GM19043 (cell line): ENCODE data around the gene CEP97.
"Not testable (repeated sequence)": the region's sequence is repeated elsewhere in the genome, so short reads cannot be mapped to it uniquely, and the experiment has no call there.

Experiments
- ATAC-seq: cut with Tn5 transposase; IDR thresholded peaks from one replicate; pipeline ENCODE4 v1.9.1; 2021; ENCODE audit warnings: low read depth; ENCODE audit not compliant: unreplicated experiment

Gene CEP97

DNA sequence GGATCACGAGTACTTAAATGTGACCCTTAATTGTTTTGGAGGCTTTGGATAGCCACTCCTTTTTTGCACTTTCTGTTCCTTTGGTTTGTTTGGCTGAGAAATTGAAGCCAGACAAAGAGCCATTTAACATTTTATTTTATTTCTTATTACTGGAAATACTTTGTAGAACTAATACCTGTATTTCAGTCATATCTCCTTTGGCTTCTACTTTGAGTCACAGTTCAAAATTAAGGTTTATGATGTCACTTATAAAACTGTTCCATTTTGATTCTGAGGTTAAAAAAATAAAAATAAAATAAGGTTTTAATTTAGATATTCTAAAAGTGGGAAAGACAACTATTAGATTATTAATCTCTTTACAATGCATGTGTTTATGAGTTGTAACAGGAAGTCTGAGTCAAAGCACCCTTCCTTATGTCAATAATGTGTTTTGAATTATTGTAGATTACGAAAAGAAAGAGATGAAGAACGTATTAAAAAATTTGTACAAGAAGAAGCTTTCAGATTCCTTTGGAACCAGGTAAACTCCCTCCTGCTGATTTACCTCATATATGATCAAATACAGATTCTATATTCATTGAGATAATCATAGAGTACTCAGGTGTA is 37.7 kb downstream of the CEP97 start:
- no peak for ATAC-seq

DNA sequence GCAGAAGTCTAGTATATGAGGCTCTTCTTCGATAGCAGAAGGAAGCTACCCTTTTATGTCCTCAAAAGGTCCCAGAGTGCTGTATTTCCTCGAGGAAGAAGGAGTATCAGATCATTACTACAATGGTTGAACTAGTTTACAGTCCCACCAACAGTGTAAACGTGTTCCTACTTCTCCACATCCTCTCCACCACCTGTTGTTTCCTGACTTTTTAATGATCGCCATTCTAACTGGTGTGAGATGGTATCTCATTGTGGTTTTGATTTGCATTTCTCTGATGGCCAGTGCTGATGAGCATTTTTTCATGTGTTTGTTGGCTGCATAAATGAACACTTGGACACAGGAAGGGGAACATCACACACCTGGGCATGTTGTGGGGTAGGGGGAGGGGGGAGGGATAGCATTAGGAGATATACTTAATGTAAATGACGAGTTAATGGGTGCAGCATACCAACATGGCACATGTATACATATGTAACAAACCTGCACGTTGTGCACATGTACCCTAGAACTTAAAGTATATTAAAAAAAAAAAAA is 53.4 kb downstream of the CEP97 start:
- not testable (repeated sequence) for ATAC-seq

GRCh38 chr3:101778385-101779046 is 54.1 kb downstream of the CEP97 start:
- no peak for ATAC-seq

- ATAC-seq, result peak; percentile 92
These were observed 54.8 kb downstream of the CEP97 start, which contains the start of gene NXPE3 for GRCh38 chr3:101779047-101779821. Gene NXPE3 (plus strand): TSS chr3:101779211. CDS start chr3:101785597, 6,386 bp downstream.

DNA sequence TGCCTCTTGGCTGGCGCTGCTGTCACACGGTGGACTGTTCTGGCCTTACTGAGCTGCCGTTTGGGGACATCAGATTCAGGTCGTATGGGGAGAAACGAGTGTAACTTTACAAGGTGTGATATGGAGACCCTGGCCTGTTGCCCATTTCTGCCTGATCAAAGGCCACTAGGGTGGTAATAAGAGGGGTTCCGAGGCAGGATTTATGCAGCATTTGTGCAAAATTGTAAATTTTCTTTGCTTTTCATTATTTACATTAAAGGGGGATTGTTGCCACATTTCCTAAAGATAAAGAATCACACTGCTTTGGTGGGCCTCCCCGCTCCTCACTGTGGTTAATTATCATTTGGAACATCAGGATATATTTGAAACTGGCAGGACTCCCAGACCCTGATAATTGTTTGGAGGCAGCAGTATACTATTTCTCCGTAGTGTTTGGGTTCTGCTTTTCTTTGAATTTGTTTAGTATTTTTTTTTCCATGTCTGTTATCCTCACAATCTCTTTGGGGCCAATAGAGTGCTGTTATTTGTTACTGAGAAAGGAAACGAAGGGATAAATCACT is 55.5 kb downstream of the CEP97 start:
- no peak for ATAC-seq

GRCh38 chr3:101780661-101781060 is 56.2 kb downstream of the CEP97 start:
- ATAC-seq, result no peak

DNA sequence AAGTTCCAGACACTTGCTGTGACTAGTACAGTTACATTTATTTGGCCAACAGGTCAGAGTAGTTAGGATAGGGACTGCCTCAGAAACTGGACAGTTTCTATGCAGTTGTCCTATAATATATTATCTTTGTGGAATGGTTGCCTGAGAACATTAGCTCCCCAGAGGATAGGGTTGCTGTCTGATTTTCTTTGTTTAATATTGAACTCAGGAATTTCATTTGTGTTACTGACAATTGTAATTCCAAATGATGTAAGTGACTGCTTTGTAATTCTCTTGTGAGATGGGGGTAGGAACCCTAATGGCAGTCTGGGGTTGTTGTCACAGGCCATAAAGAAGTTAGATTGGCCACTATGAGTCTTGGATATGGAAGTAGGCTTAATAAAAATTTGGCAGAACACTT is 56.8 kb downstream of the CEP97 start:
- ATAC-seq, result no peak

DNA sequence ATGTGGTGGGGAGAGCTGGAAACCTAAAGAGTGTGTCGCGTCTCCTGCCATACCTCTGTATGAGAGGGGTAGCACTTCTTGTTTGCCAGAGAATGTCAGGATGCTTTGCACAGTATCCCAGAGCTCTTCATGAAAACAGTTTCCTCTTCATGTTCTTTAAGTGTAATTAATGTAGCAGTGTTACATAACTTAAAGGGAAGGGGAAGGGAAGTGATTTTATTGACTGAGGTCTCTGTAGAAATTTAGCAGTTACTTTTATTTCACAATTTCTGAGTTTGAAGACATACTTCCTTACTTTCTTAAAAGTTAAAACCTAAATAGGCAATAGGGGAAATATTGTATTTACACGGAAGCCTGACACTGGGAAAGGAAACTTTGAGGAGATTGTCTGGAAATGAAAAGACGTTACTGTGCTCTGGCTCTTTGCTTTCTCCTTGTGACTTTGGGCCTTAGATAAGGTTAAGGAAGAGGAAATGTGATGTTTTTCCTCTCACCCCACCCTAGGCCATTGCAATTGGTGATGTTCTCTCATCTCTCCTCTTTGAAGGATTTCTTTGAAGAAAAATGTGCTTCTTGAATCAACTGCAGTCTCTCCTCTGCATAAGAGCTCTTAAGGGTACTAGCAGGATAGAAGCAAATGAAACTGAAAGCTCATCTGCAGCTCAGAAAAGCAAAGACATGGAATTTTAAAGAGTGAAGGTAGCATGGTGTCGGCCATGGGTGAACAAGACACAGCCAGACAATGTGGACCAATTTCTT is 60.6 kb downstream of the CEP97 start:
- no peak for ATAC-seq

- ATAC-seq, result peak; percentile 97
These were observed 67.4 kb downstream of the CEP97 start for GRCh38 chr3:101791778-101792177.

- no peak for ATAC-seq
These were observed 71.8 kb downstream of the CEP97 start for GRCh38 chr3:101796077-101796680.

- ATAC-seq, result no peak
These were observed 76.8 kb downstream of the CEP97 start for GRCh38 chr3:101801174-101801573.

DNA sequence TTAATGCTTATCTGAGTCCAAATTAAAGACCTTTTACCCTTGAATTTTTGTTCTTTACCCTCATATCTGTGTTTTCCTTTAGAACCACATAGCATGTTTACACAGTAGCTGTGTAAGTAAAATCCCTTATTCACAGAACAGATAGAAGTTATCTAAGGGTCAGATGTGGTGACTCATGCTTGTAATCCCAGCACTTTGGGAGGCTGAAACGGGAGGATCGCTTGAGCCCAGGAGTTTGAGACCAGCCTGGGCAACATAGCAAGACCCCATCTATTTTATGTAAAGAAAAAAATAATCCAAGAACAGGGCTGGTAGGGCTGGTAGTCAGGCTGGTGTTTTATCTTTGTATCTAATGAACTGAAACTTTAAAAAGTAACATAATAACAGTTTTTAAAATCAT is 77.8 kb downstream of the CEP97 start:
- ATAC-seq, result no peak

GRCh38 chr3:101803173-101803782 is 78.9 kb downstream of the CEP97 start:
- ATAC-seq, result peak; percentile 90

- ATAC-seq, result no peak
These were observed 79.5 kb downstream of the CEP97 start for GRCh38 chr3:101803939-101804338.

DNA sequence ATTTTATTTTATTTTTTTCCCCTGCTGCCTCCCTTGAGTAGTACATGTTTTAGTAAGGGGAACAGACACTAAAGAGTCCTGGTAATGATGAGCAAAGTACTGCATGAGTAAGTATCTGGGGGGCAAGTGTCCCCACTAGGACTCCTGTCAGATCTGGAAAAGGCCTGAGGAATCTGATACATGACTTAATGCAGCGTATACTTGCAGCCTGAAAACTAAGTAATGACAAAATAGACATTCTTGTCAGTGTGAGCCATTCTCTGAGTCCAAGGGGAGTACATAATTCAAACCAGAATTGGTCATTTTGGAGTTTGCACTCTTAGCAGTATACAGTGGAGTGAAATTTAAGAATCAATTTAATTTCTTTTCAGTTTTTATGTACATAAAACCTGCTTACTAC is 82.1 kb downstream of the CEP97 start:
- no peak for ATAC-seq

DNA sequence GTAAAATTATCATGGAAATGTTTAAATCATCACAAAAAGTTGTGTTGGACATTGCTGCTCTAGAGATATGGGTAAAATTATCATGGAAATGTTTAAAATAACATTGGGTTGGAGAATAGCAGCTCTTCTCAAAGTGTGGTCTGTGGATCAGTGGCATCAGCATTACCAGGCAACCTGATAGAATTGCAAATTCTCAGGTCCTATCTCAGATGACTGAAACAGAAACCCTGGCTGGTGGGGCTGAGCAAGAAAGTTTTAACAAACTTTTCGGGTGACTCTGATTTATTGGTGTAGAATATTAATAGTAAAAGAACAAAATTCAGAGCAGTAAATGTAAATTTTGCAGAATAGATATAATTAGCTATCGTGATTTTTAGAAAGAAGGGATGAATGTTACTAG is 83.5 kb downstream of the CEP97 start:
- peak; percentile 57 for ATAC-seq

DNA sequence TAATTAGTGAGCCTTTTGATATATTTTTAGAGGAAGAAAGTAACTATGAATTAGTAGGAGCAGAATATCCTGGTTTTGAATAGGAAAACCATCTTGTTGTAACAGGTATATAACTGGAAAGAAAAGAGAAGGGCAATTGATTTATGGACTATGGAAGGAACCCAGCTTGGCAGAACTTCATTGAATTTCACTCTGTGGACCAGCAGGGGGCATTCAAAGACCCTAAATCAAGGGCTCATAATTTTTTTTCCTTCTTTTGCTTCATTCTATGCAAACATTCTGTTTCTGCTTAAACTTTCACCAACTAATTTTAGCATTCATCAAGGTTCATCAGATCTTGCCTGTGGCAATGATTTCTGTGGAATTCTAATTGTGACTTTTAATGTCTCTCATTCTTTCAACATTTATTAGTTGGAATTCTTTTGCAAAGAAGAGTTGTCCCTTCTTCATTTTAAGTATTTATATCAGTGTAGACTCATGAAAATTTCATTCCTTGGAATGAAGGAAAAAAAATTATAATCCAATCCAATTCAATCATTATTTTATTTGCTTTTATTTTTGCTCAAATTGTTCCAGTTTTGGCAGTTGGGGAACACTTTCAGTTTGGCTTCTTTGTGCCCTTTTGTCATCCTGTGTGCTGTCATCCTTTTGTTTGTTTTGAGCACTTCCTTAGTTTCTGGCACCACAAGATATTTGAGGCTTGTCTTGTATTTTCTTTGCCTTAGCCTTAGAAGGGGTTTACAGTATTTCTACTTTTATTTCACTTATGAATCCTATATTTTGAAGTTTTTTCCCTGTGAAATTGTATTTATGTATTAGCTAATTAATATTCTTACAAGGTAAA is 85.0 kb downstream of the CEP97 start:
- no peak for ATAC-seq

- no peak for ATAC-seq
These were observed 85.6 kb downstream of the CEP97 start for GRCh38 chr3:101810022-101810418.

GRCh38 chr3:101811875-101812274 is 87.5 kb downstream of the CEP97 start:
- no peak for ATAC-seq
